ENCODE data around the gene DDIT4.

The DDIT4 gene

DNA sequence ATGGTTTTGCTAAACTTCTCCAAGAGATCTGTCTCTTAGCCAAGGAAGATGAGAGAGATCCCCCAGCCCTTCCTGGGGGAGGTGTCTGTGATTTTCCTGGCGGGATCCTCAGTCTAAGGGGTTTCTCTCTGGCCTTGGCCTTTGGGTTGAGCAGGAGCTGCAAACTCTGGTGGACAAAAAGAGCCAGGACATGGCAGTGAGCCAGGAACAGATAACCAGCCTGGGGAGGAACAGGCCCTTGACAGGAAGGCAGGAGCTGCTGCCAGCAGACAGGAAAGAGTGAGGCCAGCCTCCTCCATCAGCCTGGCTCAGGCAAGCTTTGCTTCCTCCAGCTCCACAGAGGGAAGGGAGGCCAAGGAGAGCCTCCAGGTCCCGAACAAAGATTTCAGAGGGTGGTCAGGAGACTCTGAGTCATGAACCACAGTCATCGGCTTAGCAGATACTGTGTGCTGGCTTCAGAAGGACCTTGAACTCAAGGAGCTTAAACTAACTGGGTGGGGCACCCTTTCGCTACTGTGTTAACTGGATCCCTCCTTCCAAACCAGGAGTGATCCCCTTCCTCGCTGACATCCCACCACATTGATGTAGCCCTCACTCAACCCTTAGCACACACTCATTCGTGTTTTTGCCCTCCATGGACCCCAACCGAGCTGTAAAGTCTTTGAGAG is 34.7 kb downstream of the DDIT4 start:
- in situ Hi-C loops (cut with HindIII; ENCODE audit: low pct_ligation_motif_present, low pct_unique_long_range_greater_than_20kb, low sequenced_read_pairs), result loop anchor here (25.0 kb wide), 1 partner anchor 196 kb away; no protein-coding TSS in a partner anchor
- peak; percentile 80 for DNase-seq

DNA sequence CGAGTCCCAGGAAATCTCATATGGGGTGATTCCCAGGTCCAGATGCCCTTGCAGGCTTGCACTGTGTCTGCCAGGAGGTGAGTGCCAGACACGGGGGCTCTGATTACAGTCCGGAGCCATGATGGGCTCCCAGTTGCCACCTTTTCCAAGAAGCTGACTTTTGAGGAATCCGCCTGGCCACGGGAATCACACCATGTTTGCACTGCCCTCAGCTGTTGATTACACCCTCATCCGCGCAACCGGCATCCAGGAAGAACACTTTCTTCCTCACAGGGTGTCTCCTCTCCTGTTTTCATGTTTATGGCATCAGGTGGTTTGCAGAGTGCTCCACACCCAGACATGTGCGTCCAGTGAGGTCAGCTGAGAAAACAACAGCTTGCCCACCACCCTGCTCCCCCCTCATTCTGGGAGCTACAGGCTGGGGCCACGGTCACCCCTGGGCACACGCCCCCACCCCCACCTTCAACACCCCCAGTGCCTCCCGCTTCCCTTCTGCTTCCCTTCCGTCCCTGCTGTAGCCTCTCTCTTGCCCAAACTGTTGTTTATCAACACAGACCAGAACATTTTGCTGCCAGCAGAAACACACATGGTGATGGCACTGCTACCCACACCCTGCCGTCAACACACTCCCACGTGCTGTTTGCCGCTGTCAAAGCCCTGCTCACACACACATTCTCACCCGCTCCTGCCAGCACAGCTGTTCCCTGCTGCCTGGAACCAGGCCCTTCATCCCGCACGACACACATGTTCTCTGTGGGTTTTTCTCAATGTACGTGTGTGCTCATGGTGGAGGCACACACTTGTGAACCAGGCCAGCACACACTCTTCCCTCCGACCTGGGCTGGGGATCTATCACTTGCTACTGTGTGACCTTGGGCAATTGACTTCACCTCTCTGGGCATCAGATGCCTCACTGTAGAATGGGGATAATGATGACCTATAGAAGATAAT is 35.8 kb downstream of the DDIT4 start:
- DNase-seq, result no peak
- in situ Hi-C loops (cut with HindIII; ENCODE audit: low pct_ligation_motif_present, low pct_unique_long_range_greater_than_20kb, low sequenced_read_pairs), result loop anchor here (25.0 kb wide), 1 partner anchor 197 kb away; no protein-coding TSS in a partner anchor

GRCh38 chr10:72310241-72310633 is 36.5 kb downstream of the DDIT4 start:
- no peak for DNase-seq

DNA sequence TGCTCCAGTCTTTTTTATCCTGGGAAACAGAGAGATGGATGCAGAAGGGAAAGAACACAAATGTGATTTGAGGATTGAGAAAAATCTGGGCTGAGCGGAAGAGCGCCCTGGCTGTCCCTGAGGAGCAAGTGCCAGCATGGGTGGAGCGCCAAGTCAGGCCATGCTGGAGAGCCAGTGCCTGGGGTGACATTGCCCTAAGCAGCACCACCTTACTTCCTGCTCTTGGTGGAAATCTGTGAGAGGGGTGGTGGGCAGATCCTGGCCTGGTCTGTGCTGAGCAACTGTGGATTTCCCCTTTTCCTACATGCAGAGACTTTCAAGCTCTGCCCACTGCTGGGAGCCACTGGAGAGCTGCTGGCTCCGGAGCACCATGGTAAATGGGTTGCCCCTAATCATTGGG is 36.9 kb downstream of the DDIT4 start:
- DNase-seq, result no peak
- in situ Hi-C loops (cut with HindIII; ENCODE audit: low pct_ligation_motif_present, low pct_unique_long_range_greater_than_20kb, low sequenced_read_pairs), result loop anchor here (25.0 kb wide), 1 partner anchor 198 kb away; no protein-coding TSS in a partner anchor

More at GRCh38 chr10:72310241-72310633, 36.5 kb downstream of the DDIT4 start:
- in situ Hi-C loops (cut with HindIII; ENCODE audit: low pct_ligation_motif_present, low pct_unique_long_range_greater_than_20kb, low sequenced_read_pairs), result loop anchor here (25.0 kb wide), 1 partner anchor 198 kb away; no protein-coding TSS in a partner anchor

DNA sequence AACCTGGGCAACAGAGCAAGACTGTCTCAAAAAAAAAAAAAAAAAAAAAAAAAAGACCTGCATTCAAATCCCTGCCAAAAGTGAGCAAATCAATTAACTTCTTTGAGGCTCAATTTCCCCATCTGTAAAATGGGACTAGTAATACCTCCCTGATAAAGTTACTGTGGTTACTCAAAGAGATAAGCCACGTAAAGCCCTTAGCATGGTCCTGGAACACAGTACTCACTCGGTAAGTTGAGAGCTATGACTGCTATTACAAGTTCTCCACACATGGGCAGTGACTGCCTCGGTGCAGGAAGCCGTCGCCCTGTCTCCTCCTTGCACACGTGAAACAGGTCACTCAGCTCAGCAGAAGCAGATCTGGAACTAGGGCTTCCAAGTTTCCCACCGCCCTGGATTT is 37.9 kb downstream of the DDIT4 start:
- in situ Hi-C loops (cut with HindIII; ENCODE audit: low pct_ligation_motif_present, low pct_unique_long_range_greater_than_20kb, low sequenced_read_pairs), result loop anchor here (25.0 kb wide), 1 partner anchor 199 kb away; no protein-coding TSS in a partner anchor
- no peak for DNase-seq

DNA sequence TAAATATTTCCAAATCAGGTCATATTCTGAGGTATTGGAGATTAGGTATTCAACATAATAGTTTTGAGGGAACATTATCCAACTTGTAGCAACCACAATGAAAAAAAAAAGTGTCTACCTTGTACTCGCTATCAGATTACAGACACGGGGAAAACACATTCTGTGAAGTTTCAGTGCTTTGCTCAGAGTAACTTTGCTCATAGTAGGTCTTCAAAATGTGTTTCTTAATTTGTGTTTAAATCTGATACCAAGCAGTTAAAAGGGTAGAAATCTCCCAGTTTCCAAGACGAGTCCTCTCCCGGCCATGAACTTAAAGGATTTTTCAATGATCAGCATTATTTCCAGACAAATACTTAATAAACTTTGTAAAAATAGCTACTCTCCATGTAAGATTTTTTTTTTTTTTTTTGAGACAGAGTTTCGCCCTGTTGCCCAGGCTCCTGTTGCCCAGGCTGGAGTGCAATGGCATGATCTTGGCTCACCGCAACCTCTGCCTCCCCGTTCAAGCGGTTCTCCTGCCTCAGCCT is 39.2 kb downstream of the DDIT4 start:
- no peak for DNase-seq
- in situ Hi-C loops (cut with HindIII; ENCODE audit: low pct_ligation_motif_present, low pct_unique_long_range_greater_than_20kb, low sequenced_read_pairs), result loop anchor here (25.0 kb wide), 1 partner anchor 201 kb away; no protein-coding TSS in a partner anchor

- in situ Hi-C loops (cut with HindIII; ENCODE audit: low pct_ligation_motif_present, low pct_unique_long_range_greater_than_20kb, low sequenced_read_pairs), result loop anchor here (25.0 kb wide), 1 partner anchor 202 kb away; no protein-coding TSS in a partner anchor
Observed at GRCh38 chr10:72314263-72314662, 40.5 kb downstream of the DDIT4 start.

GRCh38 chr10:72315054-72315453 is 41.3 kb downstream of the DDIT4 start:
- DNase-seq, result no peak
- in situ Hi-C loops (cut with HindIII; ENCODE audit: low pct_ligation_motif_present, low pct_unique_long_range_greater_than_20kb, low sequenced_read_pairs), result loop anchor here (25.0 kb wide), 1 partner anchor 203 kb away; no protein-coding TSS in a partner anchor

More at GRCh38 chr10:72314263-72314662, 40.5 kb downstream of the DDIT4 start:
- DNase-seq, result no peak

DNA sequence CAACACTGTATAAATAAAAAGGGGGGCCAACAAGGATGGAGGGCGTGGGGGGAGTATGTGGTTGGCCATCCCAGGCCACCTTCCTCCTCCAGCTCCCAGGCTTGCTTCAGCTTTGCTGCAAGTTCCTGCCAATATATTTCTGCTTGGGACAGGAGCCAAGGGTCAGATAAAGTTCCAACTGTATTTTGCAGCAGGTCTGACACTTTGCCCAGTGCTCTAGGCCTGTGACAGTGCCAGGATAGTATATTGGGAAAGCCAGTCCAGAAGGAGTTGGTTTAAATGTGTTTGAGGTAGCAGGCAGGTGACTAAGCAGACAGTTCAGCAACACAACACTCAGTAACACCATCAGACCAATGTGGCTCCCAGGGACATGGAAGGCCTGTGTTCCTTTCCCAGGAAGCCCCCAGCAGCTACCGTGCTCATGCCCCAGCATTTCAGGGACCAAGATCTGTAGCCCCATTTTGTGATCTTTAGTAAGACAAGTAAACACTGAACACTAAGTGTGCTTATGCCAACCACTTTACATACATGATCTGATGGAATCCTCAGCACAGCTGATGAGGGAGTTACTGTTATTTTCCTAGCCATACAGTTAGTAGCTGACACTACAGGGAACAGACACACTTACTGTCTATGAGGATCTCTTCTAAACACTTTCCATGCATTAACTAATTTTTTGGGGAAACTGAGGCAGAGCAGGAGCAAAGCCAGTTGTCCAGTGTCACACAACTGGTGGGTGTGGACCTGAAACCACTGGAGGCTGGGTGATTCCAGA is 42.1 kb downstream of the DDIT4 start:
- in situ Hi-C loops (cut with HindIII; ENCODE audit: low pct_ligation_motif_present, low pct_unique_long_range_greater_than_20kb, low sequenced_read_pairs), result loop anchor here (25.0 kb wide), 1 partner anchor 203 kb away; no protein-coding TSS in a partner anchor
- no peak for DNase-seq

- no peak for DNase-seq
- in situ Hi-C loops (cut with HindIII; ENCODE audit: low pct_ligation_motif_present, low pct_unique_long_range_greater_than_20kb, low sequenced_read_pairs), result loop anchor here (25.0 kb wide), 1 partner anchor 204 kb away; no protein-coding TSS in a partner anchor
Observed at GRCh38 chr10:72316386-72316700, 42.6 kb downstream of the DDIT4 start.

DNA sequence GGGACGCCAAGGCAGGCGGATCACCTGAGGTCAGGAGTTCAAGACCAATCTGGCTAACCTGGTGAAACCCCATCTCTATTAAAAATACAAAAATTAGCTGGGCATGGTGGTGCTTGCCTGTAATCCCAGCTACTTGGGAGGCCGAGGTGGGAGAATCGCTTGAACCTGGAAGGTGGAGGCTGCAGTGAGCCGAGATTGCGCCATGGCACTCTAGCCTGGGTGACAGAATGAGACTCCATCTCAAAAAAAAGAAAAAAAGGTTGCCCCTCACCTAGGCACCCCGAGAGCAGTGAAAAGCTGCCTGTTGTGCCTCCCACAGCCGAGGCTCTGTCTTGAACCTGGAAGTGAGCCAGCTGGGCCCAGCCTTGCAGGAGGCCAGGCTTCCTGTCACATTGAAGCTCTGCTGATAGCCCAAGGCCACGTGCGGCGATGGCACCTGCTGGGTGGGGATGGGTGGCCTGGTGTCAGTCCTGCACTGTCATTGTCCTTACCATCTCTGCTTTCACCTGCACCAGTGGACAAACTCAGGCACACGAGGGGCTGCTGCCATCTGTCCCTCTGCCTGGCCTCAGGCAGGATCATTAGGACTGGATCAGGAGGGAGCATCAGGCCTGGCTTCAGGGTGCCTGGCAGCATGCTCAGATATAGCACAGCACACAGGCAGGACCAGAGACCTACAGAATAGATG is 43.2 kb downstream of the DDIT4 start:
- in situ Hi-C loops (cut with HindIII; ENCODE audit: low pct_ligation_motif_present, low pct_unique_long_range_greater_than_20kb, low sequenced_read_pairs), result loop anchor here (25.0 kb wide), 1 partner anchor 205 kb away; no protein-coding TSS in a partner anchor
- no peak for DNase-seq

DNA sequence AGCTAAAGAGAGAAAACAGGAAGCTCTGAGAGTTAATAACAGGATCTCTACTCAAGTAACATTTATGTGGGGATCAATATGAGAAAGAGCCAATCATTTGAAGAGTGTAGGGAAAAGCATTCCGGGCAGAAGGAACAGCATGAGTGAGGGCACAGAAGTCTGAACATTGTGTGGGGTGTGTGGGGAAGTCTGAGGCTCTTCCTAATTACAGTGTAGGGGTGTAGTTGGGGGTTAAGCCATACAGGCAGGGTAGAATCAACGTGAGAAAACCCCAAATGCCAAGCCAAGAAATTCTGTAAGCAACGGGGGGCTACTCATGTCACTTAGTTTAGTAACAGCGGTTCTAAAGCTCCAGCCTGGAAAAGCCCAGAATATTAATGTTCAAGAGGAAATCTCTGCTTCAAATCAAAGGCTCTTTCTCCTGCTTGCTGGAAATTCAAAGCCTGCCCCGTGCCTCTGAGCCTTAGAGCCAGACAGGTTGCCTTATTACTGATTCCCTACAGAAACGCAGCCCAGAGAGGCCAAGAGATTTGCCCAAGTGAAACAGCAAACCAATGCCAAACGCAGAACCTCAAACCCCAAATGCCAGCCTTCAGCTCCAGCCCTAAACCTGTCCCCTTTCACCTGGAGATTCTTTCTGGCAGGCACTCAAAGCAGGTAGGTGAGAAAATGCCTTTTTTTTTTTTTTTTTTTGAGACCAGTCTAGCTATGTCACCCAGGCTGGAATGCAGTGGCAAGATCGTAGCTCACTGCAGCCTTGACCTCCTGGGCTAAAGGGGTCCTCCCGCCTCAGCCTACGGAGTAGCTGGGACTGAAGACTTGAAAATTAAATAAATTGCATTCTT is 44.9 kb downstream of the DDIT4 start:
- in situ Hi-C loops (cut with HindIII; ENCODE audit: low pct_ligation_motif_present, low pct_unique_long_range_greater_than_20kb, low sequenced_read_pairs), result loop anchor here (25.0 kb wide), 1 partner anchor 206 kb away; no protein-coding TSS in a partner anchor
- no peak for DNase-seq

- in situ Hi-C loops (cut with HindIII; ENCODE audit: low pct_ligation_motif_present, low pct_unique_long_range_greater_than_20kb, low sequenced_read_pairs), result loop anchor here (5.0 to 25.0 kb wide), 2 partner anchors 42 to 207 kb away; no protein-coding TSS in a partner anchor
Observed at GRCh38 chr10:72319416-72320254, 45.9 kb downstream of the DDIT4 start.

GRCh38 chr10:72320676-72321247 is 47.0 kb downstream of the DDIT4 start:
- peak; percentile 100 for DNase-seq
- in situ Hi-C loops (cut with HindIII; ENCODE audit: low pct_ligation_motif_present, low pct_unique_long_range_greater_than_20kb, low sequenced_read_pairs), result loop anchor here (5.0 to 25.0 kb wide), 2 partner anchors 43 to 208 kb away; no protein-coding TSS in a partner anchor

More at GRCh38 chr10:72319416-72320254, 45.9 kb downstream of the DDIT4 start:
- peak; percentile 95 for DNase-seq
